ENCODE data around the gene KCNJ4.
"Not testable (repeated sequence)": the region's sequence is repeated elsewhere in the genome, so short reads cannot be mapped to it uniquely, and the experiment has no call there.

KCNJ4 gene

DNA sequence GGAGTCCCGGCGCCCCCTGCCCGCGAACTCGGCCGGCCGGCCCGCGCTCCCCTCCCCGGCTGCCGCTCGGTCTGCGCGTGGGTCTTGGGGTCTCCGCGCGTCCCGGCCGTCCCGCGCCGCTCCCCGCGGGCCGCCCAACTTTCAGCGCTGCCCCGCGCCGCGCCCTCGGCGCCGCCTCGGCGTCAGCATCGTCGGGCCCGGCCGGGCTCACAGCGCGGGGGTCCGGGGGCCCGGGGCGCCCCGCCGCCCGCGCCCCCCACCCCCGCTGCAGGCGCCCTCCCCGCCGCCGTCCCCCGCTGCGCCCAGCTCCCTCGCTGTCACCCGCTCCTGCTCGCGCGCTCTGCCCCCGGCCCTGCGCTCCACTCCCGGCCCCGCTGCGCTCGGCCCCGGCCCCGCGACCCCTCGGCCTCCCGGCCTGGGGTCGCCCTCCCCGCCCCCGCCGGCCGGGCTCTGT lies at the start of gene KCNJ4:
Gene KCNJ4, minus strand, starts transcription at position 124 of the 454 bp plus-strand sequence. CDS start 27,067 bp downstream, outside the sequence.
- DNase-seq = no peak

DNA sequence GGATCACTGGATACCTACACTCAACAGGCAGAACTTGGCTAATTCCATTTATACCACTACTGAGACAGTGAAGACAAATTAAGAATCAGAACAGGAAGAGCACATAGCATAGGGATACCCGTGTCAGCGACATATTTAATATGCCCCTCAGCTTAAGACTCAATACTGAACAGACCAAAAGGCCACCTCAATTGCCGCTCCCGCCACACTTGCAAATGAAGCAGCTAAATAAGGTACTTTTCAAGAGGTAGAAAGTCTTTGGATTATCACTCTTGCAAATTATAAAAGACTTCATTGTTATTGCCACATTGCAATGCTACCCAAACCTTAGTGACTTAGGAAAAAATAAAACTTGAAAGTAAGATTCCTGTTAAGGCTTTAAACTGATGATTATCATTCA lies 48.0 kb upstream of the KCNJ4 start:
- DNase-seq = no peak

DNA sequence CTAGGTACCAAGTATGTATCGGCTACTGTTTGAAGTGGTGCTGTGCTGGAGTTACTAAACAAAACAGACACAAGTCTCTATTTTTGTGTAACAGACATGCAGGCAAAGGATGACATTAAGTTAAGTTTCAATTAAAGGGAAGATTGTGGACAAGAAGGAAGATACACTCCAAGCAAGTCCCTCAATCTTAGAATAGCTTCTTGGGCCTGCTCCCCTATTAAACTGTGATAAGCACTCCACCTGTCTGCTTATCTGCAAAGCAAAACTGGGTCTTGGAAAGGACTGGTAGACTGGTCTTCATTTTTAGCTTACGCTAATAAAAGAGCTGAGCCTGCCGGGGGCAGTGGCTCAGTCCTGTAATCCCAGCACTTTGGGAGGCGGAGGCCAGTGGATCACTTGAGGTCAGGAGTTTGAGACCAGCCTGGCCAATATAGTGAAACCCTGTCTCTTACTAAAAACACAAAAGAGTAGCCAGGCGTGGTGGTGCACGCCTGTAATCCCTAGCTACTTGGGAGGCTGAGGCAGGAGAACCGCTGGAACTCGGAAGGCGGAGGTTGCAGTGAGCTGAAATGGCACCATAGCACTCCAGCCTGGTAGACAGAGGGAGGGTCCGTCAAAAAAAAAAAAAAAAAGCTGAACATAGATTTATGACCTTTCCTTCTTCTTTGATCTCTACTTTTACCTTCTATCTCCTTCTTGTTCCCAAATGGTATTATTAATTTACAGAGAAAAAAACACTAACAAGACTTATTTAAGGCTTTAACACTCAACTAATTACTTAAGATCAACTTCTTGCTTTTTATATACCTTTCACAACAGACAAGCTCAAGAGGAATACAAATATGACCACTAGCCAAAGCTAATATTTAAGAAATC lies 47.0 kb upstream of the KCNJ4 start:
- DNase-seq = no peak

DNA sequence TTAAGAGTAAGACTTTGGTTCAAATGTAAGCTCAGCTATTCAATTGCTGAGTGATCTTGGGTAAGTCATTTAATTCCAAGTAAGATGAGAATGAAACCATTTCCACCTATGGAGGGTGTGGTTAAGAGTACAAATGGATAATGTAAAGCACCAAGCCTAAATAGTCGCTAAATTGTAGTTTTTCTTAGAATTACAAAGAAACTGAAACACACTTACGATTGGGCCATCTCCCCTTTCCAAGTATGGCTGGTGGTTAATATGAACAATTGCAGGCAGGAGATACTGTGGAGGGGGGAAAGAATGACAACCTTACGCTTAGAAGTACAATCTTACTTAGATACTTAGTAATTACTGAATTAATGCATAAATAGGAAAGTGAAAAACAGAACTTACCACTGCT lies 42.9 kb upstream of the KCNJ4 start:
- no peak for DNase-seq

DNA sequence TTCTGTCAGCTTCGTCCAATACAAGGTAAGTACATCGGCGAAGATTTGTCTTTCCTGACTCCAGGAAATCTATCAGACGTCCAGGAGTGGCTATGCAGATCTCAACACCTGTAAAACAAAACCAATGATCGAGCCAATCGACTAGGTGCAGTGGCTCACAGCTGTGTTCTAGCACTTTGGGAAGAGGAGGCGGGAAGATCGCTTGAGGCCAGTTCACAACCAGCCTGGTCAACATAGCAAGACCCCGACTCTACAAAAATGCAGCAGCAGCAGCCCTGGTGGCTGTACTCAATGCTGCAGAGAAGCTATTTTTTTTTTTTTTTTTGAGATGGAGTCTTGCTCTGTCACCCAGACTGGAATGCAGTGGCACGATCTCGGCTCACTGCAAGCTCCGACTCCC lies 39.9 kb upstream of the KCNJ4 start:
- no peak for DNase-seq

DNA sequence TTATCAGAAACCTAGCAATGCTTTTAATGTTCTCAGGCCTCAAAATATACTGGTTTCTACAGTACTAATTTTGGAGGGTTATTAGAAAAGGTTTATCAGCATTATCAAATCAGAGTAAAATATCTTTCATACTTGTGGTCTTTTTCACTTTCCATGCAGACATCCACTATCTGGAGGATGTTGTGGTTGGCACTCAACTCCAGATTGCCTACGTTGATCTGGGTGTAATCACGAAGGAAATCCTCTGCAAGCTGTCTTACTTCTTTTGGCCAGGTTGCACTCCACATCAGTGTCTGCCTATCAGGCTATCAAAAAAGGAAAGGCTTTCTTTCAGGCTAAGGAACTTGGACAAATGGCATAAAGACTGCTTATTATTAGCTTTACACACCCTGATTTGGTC lies 39.5 kb upstream of the KCNJ4 start:
- no peak for DNase-seq

DNA sequence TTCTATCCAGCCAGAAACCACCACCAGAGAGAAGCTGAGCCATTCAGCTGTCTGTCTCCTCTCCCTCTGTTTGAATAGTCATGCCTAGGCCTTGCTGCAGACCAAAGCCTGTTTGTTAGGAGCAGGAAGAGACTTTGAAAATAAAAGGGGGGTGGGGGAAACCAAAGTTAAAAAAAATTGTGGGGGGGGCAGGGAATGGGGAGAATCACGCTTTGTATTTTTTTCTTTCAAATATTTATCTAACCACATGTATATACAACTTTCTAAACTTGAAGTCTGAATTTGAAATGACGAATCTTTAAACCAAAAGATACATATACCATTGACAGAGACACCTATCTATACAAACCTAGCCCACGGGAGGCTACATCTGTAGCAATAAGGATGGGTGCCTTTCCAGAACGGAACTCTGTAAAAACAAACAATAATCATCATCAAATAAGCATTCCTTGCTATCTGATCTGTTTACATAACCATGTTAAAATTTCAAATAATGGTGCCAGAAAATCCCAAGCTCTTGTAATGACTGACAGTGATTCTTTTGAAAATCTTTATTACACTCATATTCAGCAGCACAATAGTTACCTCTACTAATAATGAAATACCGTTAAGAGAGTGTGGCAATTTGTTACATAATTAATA lies 36.8 kb upstream of the KCNJ4 start:
- DNase-seq = no peak

DNA sequence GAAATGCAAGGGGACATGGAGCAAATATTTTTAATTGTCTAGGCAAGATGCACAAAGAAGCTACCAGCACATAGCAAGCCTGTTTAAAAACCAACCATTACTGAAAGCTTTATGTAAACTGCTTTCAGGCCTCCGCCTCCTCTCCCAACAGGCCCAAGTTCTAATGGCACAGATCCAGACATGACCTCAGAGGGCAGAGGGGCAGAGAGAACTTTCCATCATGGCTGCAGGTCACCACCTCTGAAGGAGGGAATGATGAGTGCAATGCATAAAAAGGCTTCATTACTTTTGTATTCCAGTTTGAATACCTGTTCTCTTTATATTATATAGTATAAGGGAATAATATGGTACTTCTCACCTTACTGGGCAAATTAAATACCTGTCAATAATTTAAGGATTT lies 35.9 kb upstream of the KCNJ4 start:
- no peak for DNase-seq

DNA sequence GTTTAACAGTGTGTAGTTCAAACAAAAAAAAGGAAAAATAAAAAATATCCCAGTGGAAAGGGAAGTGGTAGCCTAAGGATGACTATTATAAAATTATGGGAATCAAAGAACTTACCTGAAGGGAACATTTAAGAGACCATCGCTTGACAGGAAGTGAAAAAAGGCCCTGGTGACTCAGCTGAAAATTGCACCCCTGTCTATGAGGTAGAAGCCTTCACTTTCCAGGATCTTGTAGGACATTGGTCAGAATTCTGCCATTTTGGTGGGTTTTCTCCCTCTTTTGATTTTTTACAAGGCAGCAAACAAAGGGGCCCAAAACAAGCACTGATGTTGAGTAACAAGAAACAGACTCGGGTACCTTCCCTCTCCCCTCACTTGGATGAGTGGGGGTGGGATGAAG lies 35.5 kb upstream of the KCNJ4 start:
- DNase-seq = no peak

DNA sequence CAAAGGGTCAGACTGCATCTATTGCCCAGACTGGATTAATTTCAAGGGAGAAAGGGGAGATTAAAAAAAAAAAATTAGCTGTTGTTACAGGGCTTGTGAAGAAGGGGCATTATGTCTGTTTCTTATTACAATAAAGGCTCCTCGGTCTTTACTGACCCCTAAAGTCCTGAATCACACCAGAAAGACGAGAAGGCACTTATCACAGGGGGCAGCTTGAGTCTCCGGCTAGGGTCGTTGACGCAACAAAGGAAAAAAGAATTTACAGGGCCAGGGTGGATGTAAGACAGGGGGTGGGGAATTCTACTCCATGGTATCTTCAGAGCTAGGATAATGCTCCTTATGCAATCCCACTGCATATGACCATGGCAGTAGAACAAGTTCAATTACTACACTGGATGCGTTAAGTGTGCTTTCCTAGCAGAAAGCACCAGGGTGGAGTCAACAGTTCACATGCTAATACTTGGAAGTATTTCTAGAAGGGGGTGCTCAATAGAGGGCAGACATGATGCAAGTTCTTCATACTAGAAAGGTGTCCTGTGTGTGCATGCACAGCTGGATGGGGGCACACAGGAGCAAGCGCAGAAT lies 34.7 kb upstream of the KCNJ4 start:
- DNase-seq = no peak

DNA sequence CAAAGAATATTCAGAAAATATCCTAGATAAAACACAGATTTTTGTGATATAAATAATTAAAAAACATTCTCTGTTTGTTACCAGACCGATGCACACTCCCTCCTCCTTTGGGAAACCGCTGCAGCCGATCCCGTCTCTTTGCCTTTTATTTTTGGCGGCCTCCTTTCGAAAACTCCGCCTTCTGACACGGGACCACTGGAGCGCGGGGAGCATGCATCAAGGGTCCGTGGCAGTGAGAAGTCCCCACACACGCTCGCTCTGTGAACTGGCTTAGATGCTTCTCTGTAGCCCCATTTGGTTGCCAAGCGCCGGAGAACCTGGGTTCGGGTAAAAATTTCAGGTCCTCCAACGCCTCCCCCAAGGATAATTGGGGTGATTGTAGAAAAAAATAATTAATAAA lies 34.1 kb upstream of the KCNJ4 start:
- DNase-seq = no peak

DNA sequence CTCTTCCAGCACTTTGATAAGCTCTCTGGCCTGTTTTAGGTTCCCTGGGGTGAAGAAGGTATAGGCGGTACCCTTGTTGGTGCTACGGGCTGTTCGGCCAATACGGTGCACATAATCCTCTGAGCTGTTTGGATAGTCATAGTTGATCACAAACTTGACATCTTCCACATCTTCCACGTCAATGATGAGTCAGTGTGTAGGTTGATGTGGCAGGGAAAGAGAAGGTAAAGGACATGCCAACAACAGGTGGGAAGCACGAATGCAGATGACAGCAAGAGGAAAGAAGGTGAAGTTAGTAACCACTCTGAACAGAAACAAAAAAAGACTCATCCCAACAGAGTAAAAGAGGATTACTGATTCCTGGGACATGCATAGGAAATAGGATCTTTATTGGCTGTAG lies 32.9 kb upstream of the KCNJ4 start:
- no peak for DNase-seq

DNA sequence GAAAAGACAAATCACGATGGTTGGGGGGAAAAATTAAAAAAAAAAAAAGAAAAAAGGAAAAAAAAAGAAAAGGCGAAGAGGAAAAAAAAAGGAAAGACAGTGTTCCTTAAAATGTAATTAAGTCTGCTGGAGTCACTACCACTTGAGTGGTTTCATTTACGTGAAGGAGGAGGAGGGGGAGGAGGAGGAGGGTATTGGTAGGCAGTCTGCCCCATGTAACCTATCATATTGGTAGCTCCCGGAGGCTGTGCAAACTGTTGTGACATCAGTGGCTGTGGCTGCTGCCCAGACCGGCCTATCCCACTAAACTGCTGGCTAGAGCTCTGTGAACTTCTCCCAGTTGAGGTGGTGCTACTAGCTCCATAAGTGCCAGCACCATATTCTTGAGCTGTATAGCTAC lies 30.8 kb upstream of the KCNJ4 start:
- DNase-seq = no peak

DNA sequence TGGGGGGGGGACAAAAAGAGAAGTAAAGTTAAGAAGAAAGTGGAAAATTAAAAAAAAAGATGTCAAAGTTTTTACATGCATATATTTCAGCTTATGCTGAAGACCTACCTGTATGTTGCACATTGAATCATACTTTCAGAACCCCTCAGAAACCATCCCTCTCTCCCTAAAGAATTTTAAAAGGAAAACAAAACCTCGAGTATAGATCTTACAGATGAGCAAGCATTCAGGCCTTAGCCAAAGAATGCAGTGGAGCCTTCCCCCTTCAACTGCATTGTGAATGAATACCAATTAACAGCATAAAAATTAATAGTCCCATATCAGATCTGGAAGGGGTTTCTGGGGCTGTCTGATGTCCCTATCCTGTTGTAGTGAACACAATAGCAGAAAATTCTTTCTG lies 29.2 kb upstream of the KCNJ4 start:
- DNase-seq = no peak

DNA sequence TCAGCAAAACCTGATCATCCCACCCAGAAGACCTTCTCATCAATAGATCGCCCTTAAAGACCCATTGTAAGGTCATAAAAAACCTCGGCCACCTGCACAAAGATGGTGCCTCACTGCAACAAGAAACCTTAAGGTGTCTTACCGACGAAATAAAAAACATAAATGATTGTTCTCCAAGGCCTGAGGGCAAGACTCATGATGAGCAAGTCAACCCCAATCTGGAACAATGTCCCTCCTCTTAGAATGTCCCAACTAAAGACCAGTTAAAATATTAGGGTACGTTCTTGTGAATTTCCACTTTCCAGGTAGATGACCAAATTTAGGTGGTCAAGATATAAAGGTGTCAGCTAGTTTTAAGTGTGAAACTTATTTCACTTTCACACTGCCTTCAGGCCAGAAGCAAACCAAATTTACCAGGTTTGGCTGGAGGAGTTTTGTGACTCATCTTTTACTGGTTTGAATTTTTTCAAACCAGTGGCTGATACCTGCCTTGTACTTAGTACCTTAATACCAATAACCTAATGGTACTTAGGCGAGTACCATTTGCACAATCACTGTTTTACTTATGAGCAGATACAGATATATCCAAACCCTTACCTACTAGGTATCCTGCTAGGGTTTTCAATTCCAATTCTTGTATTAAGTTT lies 27.8 kb upstream of the KCNJ4 start:
- no peak for DNase-seq

DNA sequence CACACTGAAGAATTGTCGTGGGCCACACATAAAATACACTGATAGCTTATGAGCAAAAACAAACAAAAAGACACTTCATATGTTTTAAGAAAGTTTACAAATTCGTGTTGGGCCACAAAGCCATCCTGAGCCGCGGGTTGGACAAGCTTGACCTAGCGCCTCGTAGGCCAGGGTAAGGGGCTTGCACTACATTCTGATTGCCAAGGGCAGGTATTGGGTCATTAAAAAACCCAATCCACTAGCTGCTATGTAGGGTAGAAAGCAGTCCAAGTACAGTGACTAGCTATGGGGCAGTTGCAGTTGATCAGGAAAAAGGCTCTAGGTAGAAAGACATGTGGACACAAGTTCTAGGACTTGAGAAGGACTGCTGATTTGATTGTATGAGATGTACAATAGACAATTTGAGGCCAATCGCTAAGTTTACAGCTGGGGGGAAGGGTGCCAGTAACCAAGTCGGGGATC lies 26.9 kb upstream of the KCNJ4 start:
- DNase-seq = no peak

DNA sequence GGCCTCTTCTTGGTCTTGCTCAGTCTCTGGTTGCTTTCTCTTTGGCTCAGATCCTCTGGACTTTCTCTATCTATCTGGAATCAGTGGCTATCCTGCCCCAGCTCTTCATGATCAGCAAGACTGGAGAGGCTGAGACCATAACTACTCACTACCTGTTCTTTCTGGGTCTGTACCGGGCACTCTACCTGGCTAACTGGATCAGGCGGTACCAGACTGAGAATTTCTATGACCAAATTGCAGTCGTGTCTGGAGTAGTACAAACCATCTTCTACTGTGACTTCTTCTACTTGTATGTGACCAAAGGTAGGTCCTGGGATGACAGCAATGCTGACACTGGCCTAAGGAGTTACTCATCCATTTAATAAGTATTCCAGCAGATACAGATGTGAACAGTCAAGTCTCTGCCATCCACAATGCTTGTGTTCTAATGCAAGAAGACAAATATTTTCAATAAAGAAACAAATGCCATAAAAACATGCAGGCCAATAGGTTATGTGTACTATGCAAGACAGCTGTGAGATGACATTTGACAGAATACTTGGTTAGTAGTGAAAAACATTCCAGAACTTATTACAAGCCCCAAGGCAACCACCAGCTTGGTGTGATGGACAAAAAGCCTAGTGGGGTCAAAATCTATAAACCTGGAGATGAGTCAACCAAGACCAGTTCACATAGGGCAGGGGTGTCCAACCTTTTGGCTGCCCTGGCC lies 26.3 kb upstream of the KCNJ4 start:
- no peak for DNase-seq

DNA sequence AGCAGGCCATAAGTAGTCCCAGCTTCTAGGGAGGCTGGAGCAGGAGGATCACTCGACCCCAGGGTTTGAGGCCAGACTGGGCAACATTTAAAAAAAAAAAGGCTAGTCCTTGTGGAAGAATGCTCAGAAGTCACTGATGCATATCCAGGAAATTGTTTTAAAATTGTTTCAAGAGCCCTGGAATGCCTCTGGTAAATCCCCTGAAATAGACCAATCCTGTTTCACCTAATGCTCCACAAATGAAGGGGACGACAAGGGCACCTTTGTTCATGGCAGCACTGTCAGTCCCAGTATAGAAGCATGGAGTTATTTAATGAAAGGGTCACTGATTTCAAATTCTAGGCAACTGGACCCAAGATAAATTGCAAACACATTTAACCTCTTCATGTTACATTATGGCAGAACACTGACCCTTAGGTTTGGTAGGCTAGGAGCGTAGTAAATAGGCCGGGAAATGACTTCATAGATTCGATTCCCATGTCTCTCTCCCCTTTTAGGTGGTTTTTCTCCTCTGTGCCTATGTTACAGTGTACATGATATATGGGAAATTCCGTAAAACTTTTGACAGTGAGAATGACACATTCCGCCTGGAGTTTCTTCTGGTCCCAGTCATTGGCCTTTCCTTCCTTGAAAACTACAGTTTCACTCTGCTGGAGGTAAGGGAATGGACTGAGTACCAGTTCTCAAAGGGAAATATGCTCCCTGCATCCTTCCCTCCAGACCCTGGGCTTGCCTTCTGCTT lies 24.3 kb upstream of the KCNJ4 start:
- no peak for DNase-seq

DNA sequence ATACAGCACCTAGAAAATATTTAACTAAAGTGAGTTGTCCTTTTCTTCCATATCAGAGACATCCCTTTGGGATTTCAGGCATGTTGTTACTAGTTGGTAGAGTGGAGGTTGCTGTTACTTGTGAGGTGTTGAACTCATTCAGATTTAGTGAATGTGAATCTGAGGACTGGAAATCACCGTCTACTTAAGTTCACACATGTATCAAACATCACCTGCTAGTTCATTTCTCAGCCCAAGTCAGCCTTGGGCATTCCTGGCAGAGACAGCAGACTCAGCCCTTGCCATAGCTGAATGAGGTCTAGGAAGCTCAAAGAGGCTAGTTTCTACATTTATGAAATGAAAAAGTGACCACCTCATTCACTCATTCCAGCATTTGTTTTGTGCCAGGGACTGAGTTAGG lies 22.6 kb upstream of the KCNJ4 start:
- DNase-seq = no peak

DNA sequence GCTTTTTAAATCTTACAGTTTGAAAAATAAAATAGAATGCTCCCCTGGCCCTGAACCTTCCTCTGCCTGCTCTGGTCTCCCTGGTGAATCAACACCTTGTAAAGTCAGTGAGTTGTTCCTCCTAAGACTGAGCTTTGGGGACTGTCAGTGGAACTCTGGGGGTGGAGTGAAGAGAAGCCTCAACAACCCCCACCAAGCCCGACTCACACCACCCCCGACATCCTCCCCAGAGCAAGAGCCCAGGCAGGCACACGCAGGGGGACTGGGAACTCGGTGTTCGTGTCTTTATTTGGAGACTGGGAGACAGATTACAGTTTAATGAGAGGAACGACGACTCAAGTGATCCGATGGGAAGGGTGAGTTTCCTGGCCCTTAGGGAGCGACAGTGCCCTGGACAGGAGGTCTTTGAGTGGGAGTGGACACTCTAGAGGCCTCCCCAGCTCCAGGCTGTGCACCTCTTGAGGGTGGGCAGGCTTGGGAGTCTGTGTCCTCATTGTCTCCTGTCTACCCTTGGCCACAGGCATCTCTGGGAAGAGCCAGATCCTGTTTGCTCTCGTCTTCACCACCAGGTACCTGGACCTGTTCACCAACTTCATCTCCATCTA lies 19.1 kb upstream of the KCNJ4 start:
- DNase-seq = no peak

DNA sequence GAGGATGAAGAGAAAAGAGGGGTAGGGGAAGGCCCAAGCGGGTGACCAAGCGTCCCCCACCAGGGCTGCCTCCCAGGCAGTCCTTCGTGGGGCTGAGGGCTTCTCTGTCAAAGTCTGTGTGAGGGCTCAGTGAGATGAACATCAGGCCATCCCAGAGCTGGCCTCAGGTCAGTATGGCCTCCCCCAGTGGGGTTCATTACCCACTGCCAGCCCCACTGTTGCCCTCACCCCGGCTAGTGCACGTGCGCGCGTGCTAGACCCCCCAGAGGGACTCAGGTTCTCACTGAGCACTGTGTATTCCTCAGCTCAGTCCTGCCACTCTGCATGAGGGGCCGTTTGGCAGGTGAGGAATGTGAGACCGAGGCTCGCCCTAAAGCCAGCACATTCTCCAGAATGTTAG lies 16.2 kb upstream of the KCNJ4 start:
- no peak for DNase-seq

DNA sequence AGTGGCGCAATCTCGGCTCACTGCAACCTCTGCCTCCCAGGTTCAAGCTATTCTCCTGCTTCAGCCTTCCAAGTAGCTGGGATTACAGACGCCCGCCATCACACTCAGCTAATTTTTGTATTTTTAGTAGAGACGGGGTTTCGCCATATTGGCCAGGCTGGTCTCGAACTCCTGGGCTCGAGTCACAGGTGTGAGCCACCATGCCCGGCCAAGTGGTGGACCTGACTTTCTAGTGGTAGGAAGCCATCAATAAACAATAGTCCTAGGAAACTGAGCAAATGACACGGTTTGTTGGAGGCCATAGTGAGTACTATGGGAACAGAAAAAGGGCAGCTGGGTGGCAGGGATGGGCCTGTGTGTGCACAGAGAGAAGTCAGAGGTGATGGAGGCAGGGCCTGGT lies 15.2 kb upstream of the KCNJ4 start:
- DNase-seq = not testable (repeated sequence)

All from SIG-M5 (cell line).